Transverse colon (tissue), 3 donors: Measurements from ENCODE around the gene PAN3.

Experiments used
- CTCF ChIP-seq, 5 experiments: fragments of 200-600 bp in 3 of 5; fragments of 450-650 bp in 2 of 5; sonication (generic) in 3 of 5; IDR thresholded peaks; 1 replicate in 2 of 5; 2 replicates in 3 of 5; pipeline ENCODE4 v1.5.1; 2016 to 2017; ENCODE audit warnings: antibody characterized with exemption in 5 of 5, inconsistent platforms in 3 of 5, mild to moderate bottlenecking in 2 of 5, moderate library complexity in 1 of 5
- EP300 ChIP-seq: sonication (generic); formaldehyde crosslinking; IDR thresholded peaks from one replicate; pipeline ENCODE4 v1.6.1; 2017; ENCODE audit warnings: antibody characterized with exemption, low read depth
- POLR2A ChIP-seq: fragments of 450-650 bp; IDR thresholded peaks from one replicate; pipeline ENCODE4 v1.6.1; 2016; ENCODE audit warnings: antibody characterized with exemption, mild to moderate bottlenecking, moderate library complexity

GRCh38 chr13:28322256-28322905, 184.0 kb downstream of the PAN3 start:
- no peak for TF ChIP-seq CTCF (IDR thresholded peaks at IDR 0.05)
- TF ChIP-seq POLR2A = no peak
- no peak for TF ChIP-seq EP300
